DND-41 (cell line): Measurements from ENCODE around the gene SMU1.

Experiments
- ATAC-seq: fragments of 200-7000 bp; cut with Tn5 transposase; 3 replicates; pipeline ENCODE4 v1.9.1; 2021; ENCODE audit warnings: low read depth; ENCODE audit not compliant: insufficient read depth
- DNase-seq: peaks from one replicate; pipeline ENCODE4 v3.0.0-alpha.2; 2020
- H2AFZ ChIP-seq: 2 replicates; pipeline ENCODE4 v1.6.0; 2012; ENCODE audit warnings: low read depth, low read length
- H3K27ac ChIP-seq: 2 replicates; pipeline ENCODE4 v1.5.1; 2012; ENCODE audit warnings: low read length, inconsistent platforms
- H3K27me3 ChIP-seq: fragments of 200-600 bp; sonication (generic); 2 replicates; pipeline ENCODE4 v1.6.0; 2012; ENCODE audit warnings: low read length, mild to moderate bottlenecking, inconsistent platforms; ENCODE audit not compliant: insufficient read depth, poor library complexity
- H3K36me3 ChIP-seq: 2 replicates; pipeline ENCODE4 v1.5.1; 2012; ENCODE audit warnings: low read length, inconsistent platforms; ENCODE audit not compliant: insufficient read depth
- H3K4me1 ChIP-seq: 2 replicates; pipeline ENCODE4 v1.5.1; 2012; ENCODE audit warnings: mild to moderate bottlenecking, low read length; ENCODE audit not compliant: insufficient read depth
- H3K4me2 ChIP-seq: 2 replicates; pipeline ENCODE4 v1.6.0; 2012; ENCODE audit warnings: mild to moderate bottlenecking, moderate library complexity, low read length, inconsistent platforms; ENCODE audit not compliant: insufficient read depth
- H3K4me3 ChIP-seq, 2 experiments: fragments of 200-600 bp in 1 of 2; shearing (Covaris generic) in 1 of 2; 2 replicates each; pipeline ENCODE4 v1.5.1; 2012 to 2016; ENCODE audit warnings: inconsistent platforms in 2 of 2, low read length in 2 of 2, mild to moderate bottlenecking in 2 of 2, low read depth in 1 of 2, moderate library complexity in 1 of 2
- H3K79me2 ChIP-seq: 2 replicates; pipeline ENCODE4 v1.6.0; 2012; ENCODE audit warnings: low read length, inconsistent platforms; ENCODE audit not compliant: insufficient read depth
- H3K9ac ChIP-seq: 2 replicates; pipeline ENCODE4 v1.6.0; 2012; ENCODE audit warnings: low read depth, mild to moderate bottlenecking, inconsistent platforms, low read length, moderate library complexity
- H3K9me3 ChIP-seq: 2 replicates; pipeline ENCODE4 v1.5.1; 2012; ENCODE audit warnings: low read length, moderate library complexity, mild to moderate bottlenecking, inconsistent platforms; ENCODE audit not compliant: insufficient read depth, severe bottlenecking
- H4K20me1 ChIP-seq: 2 replicates; pipeline ENCODE4 v1.6.0; 2012; ENCODE audit warnings: low read length; ENCODE audit not compliant: insufficient read depth
- EZH2 ChIP-seq: IDR thresholded peaks from 3 replicates; pipeline ENCODE4 v1.6.1; 2012; ENCODE audit warnings: borderline replicate concordance, low read depth, mild to moderate bottlenecking, moderate library complexity, low read length, inconsistent platforms; ENCODE audit not compliant: severe bottlenecking
- TF ChIP-seq, protein P1 (sequence below): IDR thresholded peaks from 2 replicates; pipeline ENCODE4 v1.5.1; 2012; ENCODE audit warnings: borderline replicate concordance, low read length, moderate library complexity, mild to moderate bottlenecking; ENCODE audit not compliant: poor library complexity, severe bottlenecking; ENCODE audit errors: extremely low read depth

The SMU1 gene

DNA sequence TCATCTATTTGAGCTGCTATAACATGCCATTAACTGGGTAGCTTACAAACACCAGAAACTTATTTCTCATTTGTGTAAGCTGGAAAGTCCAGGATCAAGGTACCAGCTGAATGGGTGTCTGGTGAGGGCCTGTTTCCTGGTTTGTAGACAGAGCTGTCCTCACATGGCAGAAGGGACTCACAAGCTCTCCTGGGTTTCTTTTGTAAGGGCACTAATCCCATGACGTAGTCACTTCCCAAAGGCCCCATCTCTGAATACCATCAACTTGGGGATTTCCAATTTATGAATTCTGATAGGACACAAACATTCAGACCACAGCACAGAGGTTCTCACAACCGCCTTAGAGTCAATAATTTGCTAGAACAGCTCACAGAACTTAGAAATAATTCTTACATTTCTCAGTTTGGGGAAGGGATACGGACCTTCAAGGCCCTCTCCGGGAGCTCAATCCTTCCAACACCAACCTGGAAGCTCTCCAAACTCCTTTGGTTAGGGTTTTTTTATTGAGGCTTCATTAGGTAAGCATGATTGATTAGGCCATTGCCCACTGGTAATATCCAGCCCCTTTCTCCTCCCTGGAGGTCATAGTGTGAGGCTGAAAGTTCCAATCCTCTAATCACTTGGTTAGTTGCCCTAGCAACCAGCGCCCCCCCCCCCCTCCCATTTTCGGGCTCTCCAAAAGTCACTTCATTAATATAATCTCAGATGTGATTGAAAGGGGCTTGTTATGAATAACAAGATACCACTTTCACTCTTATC, 59.0 kb downstream of the SMU1 start:
- Histone ChIP-seq H3K27ac (no peak overlapping the region), H4K20me1 (no peaks in the 10 kb centered on the region), H3K4me2 (no peak overlapping the region), H3K4me3 (no peak overlapping the region), H3K9ac (no peak overlapping the region), H3K4me1 (peaks cover 2% of the 10 kb centered on the region; the same call in 1 of the 2 replicates), H3K36me3 (peaks cover 12% of the 10 kb centered on the region; the same call in 1 of the 2 replicates), H3K27me3 (no peaks in the 10 kb centered on the region), H3K79me2 (peaks cover 29% of the 10 kb centered on the region), H3K9me3 (no peaks in the 10 kb centered on the region), H2AFZ (no peak overlapping the region)
- no peak for DNase-seq
- no peak for ATAC-seq
- TF ChIP-seq EZH2 = no peak
- TF ChIP-seq, protein P1, sequence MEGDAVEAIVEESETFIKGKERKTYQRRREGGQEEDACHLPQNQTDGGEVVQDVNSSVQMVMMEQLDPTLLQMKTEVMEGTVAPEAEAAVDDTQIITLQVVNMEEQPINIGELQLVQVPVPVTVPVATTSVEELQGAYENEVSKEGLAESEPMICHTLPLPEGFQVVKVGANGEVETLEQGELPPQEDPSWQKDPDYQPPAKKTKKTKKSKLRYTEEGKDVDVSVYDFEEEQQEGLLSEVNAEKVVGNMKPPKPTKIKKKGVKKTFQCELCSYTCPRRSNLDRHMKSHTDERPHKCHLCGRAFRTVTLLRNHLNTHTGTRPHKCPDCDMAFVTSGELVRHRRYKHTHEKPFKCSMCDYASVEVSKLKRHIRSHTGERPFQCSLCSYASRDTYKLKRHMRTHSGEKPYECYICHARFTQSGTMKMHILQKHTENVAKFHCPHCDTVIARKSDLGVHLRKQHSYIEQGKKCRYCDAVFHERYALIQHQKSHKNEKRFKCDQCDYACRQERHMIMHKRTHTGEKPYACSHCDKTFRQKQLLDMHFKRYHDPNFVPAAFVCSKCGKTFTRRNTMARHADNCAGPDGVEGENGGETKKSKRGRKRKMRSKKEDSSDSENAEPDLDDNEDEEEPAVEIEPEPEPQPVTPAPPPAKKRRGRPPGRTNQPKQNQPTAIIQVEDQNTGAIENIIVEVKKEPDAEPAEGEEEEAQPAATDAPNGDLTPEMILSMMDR = no peak

DNA sequence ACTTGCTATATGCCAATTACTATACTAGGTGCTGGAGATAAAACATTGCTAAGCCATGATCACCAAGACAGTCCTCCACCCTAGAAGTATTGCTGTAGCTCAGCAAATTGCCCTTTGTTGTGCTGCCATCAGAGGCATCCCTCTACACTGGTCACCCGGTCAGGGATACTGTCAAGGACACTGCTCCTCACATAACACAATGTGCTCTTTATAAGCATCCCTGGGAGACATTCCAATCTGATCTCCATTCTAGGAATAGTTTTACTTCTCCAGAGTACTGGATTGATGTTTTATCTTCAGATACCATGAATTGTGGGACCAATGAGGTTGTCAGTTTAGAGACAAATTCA, 61.8 kb downstream of the SMU1 start:
- no peak for ATAC-seq
- peaks cover 4% of the 10 kb centered on the region; the same call in 1 of the 2 replicates for H3K79me2 ChIP-seq

GRCh38 chr9:33013962-33014664, 62.4 kb downstream of the SMU1 start:
- Histone ChIP-seq H3K4me2 (no peak overlapping the region), H3K27ac (no peak overlapping the region), H3K79me2 (peaks cover 2% of the 10 kb centered on the region; the same call in 1 of the 2 replicates), H3K9me3 (no peaks in the 10 kb centered on the region), H4K20me1 (no peaks in the 10 kb centered on the region), H3K27me3 (no peaks in the 10 kb centered on the region), H3K9ac (no peak overlapping the region), H3K4me3 (no peak overlapping the region), H2AFZ (no peak overlapping the region), H3K36me3 (no peaks in the 10 kb centered on the region), H3K4me1 (no peaks in the 10 kb centered on the region)
- no peak for DNase-seq
- TF ChIP-seq, protein P1 = no peak
- TF ChIP-seq EZH2 = no peak
- ATAC-seq = no peak

More for the DNA sequence above, 61.8 kb downstream of the SMU1 start:
- no peaks in the 10 kb centered on the region for H3K4me1 ChIP-seq
- no peak overlapping the region for H3K4me3 ChIP-seq
- H3K9me3 ChIP-seq = no peaks in the 10 kb centered on the region
- H3K9ac ChIP-seq = no peak overlapping the region
- no peak for TF ChIP-seq EZH2
- TF ChIP-seq, protein P1 = no peak
- no peaks in the 10 kb centered on the region for H4K20me1 ChIP-seq
- no peaks in the 10 kb centered on the region for H3K27me3 ChIP-seq
- no peak for DNase-seq
- no peak overlapping the region for H3K4me2 ChIP-seq
- peaks cover 2% of the 10 kb centered on the region; the same call in 1 of the 2 replicates for H3K36me3 ChIP-seq
- no peak overlapping the region for H2AFZ ChIP-seq
- no peak overlapping the region for H3K27ac ChIP-seq
